ENCODE measurements around the gene CALML4.
"Not testable (repeated sequence)": the region's sequence is repeated elsewhere in the genome, so short reads cannot be mapped to it uniquely, and the experiment has no call there.

CALML4 gene

GRCh38 chr15:68207176-68207935, 2.2 kb upstream of the CALML4 start:
- no peak overlapping the region for H2AFZ ChIP-seq (ENCODE audit: low read length, unreplicated experiment)
- peaks cover 3% of the 10 kb centered on the region for H3K79me2 ChIP-seq (ENCODE audit: control insufficient read depth, insufficient read depth, low read length, unreplicated experiment)
- no peaks in the 10 kb centered on the region for H3K27me3 ChIP-seq (ENCODE audit: insufficient read depth, low read length)
- peaks cover 4% of the 10 kb centered on the region for H3K4me1 ChIP-seq (ENCODE audit: control insufficient read depth, insufficient read depth, low read length, unreplicated experiment)
- no peak overlapping the region for H3K27ac ChIP-seq (ENCODE audit: low read depth, low read length)
- H3K36me3 ChIP-seq (ENCODE audit: insufficient read depth, low read length), result no peaks in the 10 kb centered on the region
- H3K4me3 ChIP-seq (ENCODE audit: low read depth, low read length), result no peak overlapping the region

GRCh38 chr15:68206711-68207151, 1.6 kb upstream of the CALML4 start:
- peaks cover 3% of the 10 kb centered on the region for H3K79me2 ChIP-seq (ENCODE audit: control insufficient read depth, insufficient read depth, low read length, unreplicated experiment)
- no peaks in the 10 kb centered on the region for H3K27me3 ChIP-seq (ENCODE audit: insufficient read depth, low read length)
- H3K27ac ChIP-seq (ENCODE audit: low read depth, low read length), result no peak overlapping the region
- H2AFZ ChIP-seq (ENCODE audit: low read length, unreplicated experiment), result no peak overlapping the region
- H3K36me3 ChIP-seq (ENCODE audit: insufficient read depth, low read length), result no peaks in the 10 kb centered on the region
- no peak overlapping the region for H3K4me3 ChIP-seq (ENCODE audit: low read depth, low read length)
- peaks cover 4% of the 10 kb centered on the region for H3K4me1 ChIP-seq (ENCODE audit: control insufficient read depth, insufficient read depth, low read length, unreplicated experiment)

- no peak overlapping the region for H3K27ac ChIP-seq (ENCODE audit: low read depth, low read length)
- H3K36me3 ChIP-seq (ENCODE audit: insufficient read depth, low read length), result no peaks in the 10 kb centered on the region
- H3K79me2 ChIP-seq (ENCODE audit: control insufficient read depth, insufficient read depth, low read length, unreplicated experiment), result peaks cover 3% of the 10 kb centered on the region
- no peak overlapping the region for H3K4me3 ChIP-seq (ENCODE audit: low read depth, low read length)
- H3K4me1 ChIP-seq (ENCODE audit: control insufficient read depth, insufficient read depth, low read length, unreplicated experiment), result peaks cover 4% of the 10 kb centered on the region
- H2AFZ ChIP-seq (ENCODE audit: low read length, unreplicated experiment), result no peak overlapping the region
- H3K27me3 ChIP-seq (ENCODE audit: insufficient read depth, low read length), result no peaks in the 10 kb centered on the region
Measured at GRCh38 chr15:68205954-68206539, 915 bp upstream of the CALML4 start.

GRCh38 chr15:68205558-68205944, 419 bp upstream of the CALML4 start:
- Histone ChIP-seq H3K36me3 (ENCODE audit: insufficient read depth, low read length) (no peaks in the 10 kb centered on the region), H3K27ac (ENCODE audit: low read depth, low read length) (no peak overlapping the region), H3K79me2 (ENCODE audit: control insufficient read depth, insufficient read depth, low read length, unreplicated experiment) (peaks cover 3% of the 10 kb centered on the region), H3K4me1 (ENCODE audit: control insufficient read depth, insufficient read depth, low read length, unreplicated experiment) (peaks cover 4% of the 10 kb centered on the region), H2AFZ (ENCODE audit: low read length, unreplicated experiment) (no peak overlapping the region), H3K4me3 (ENCODE audit: low read depth, low read length) (no peak overlapping the region), H3K27me3 (ENCODE audit: insufficient read depth, low read length) (no peaks in the 10 kb centered on the region)

GRCh38 chr15:68204361-68204760, 771 bp downstream of the CALML4 start:
- no peak overlapping the region for H3K4me3 ChIP-seq (ENCODE audit: low read depth, low read length)
- peaks cover 3% of the 10 kb centered on the region for H3K79me2 ChIP-seq (ENCODE audit: control insufficient read depth, insufficient read depth, low read length, unreplicated experiment)
- no peaks in the 10 kb centered on the region for H3K36me3 ChIP-seq (ENCODE audit: insufficient read depth, low read length)
- no peak overlapping the region for H3K27ac ChIP-seq (ENCODE audit: low read depth, low read length)
- no peaks in the 10 kb centered on the region for H3K27me3 ChIP-seq (ENCODE audit: insufficient read depth, low read length)
- H2AFZ ChIP-seq (ENCODE audit: low read length, unreplicated experiment), result no peak overlapping the region
- H3K4me1 ChIP-seq (ENCODE audit: control insufficient read depth, insufficient read depth, low read length, unreplicated experiment), result peaks cover 4% of the 10 kb centered on the region

- Histone ChIP-seq H3K27me3 (ENCODE audit: insufficient read depth, low read length) (no peaks in the 10 kb centered on the region), H3K4me1 (ENCODE audit: control insufficient read depth, insufficient read depth, low read length, unreplicated experiment) (peaks cover 4% of the 10 kb centered on the region), H3K4me3 (ENCODE audit: low read depth, low read length) (no peak overlapping the region), H3K36me3 (ENCODE audit: insufficient read depth, low read length) (no peaks in the 10 kb centered on the region), H3K27ac (ENCODE audit: low read depth, low read length) (no peak overlapping the region), H3K79me2 (ENCODE audit: control insufficient read depth, insufficient read depth, low read length, unreplicated experiment) (peaks cover 3% of the 10 kb centered on the region), H2AFZ (ENCODE audit: low read length, unreplicated experiment) (no peak overlapping the region)
Measured at GRCh38 chr15:68203956-68204355, 1.2 kb downstream of the CALML4 start.

- no peak overlapping the region for H3K27ac ChIP-seq (ENCODE audit: low read depth, low read length)
- H3K36me3 ChIP-seq (ENCODE audit: insufficient read depth, low read length), result no peaks in the 10 kb centered on the region
- peaks cover 3% of the 10 kb centered on the region for H3K79me2 ChIP-seq (ENCODE audit: control insufficient read depth, insufficient read depth, low read length, unreplicated experiment)
- no peaks in the 10 kb centered on the region for H3K27me3 ChIP-seq (ENCODE audit: insufficient read depth, low read length)
- H3K4me3 ChIP-seq (ENCODE audit: low read depth, low read length), result no peak overlapping the region
- H3K4me1 ChIP-seq (ENCODE audit: control insufficient read depth, insufficient read depth, low read length, unreplicated experiment), result peaks cover 4% of the 10 kb centered on the region
- no peak overlapping the region for H2AFZ ChIP-seq (ENCODE audit: low read length, unreplicated experiment)
Measured at GRCh38 chr15:68203486-68203885, 1.6 kb downstream of the CALML4 start.

- H3K79me2 ChIP-seq (ENCODE audit: control insufficient read depth, insufficient read depth, low read length, unreplicated experiment); H2AFZ ChIP-seq (ENCODE audit: low read length, unreplicated experiment); H3K36me3 ChIP-seq (ENCODE audit: insufficient read depth, low read length); H3K27ac ChIP-seq (ENCODE audit: low read depth, low read length); H3K4me1 ChIP-seq (ENCODE audit: control insufficient read depth, insufficient read depth, low read length, unreplicated experiment); H3K27me3 ChIP-seq (ENCODE audit: insufficient read depth, low read length); H3K4me3 ChIP-seq (ENCODE audit: low read depth, low read length): not testable (repeated sequence)
Measured at GRCh38 chr15:68202994-68203393, 2.1 kb downstream of the CALML4 start.

GRCh38 chr15:68201879-68202261, 3.3 kb downstream of the CALML4 start:
- Histone ChIP-seq H3K4me3 (ENCODE audit: low read depth, low read length) (no peak overlapping the region), H3K79me2 (ENCODE audit: control insufficient read depth, insufficient read depth, low read length, unreplicated experiment) (peaks cover 3% of the 10 kb centered on the region), H3K36me3 (ENCODE audit: insufficient read depth, low read length) (no peaks in the 10 kb centered on the region), H3K4me1 (ENCODE audit: control insufficient read depth, insufficient read depth, low read length, unreplicated experiment) (peaks cover 4% of the 10 kb centered on the region), H3K27ac (ENCODE audit: low read depth, low read length) (no peak overlapping the region), H2AFZ (ENCODE audit: low read length, unreplicated experiment) (no peak overlapping the region), H3K27me3 (ENCODE audit: insufficient read depth, low read length) (no peaks in the 10 kb centered on the region)

- Histone ChIP-seq H3K27me3 (ENCODE audit: insufficient read depth, low read length) (no peaks in the 10 kb centered on the region), H3K4me3 (ENCODE audit: low read depth, low read length) (no peak overlapping the region), H3K4me1 (ENCODE audit: control insufficient read depth, insufficient read depth, low read length, unreplicated experiment) (peaks cover 4% of the 10 kb centered on the region), H3K27ac (ENCODE audit: low read depth, low read length) (no peak overlapping the region), H2AFZ (ENCODE audit: low read length, unreplicated experiment) (no peak overlapping the region), H3K36me3 (ENCODE audit: insufficient read depth, low read length) (no peaks in the 10 kb centered on the region), H3K79me2 (ENCODE audit: control insufficient read depth, insufficient read depth, low read length, unreplicated experiment) (peaks cover 3% of the 10 kb centered on the region)
Measured at GRCh38 chr15:68201153-68201878, 3.8 kb downstream of the CALML4 start.

Measured in ACC112 (cell line).